HG03575 (cell line): Measurements from ENCODE around the gene PRAMEF27.
"Not testable (repeated sequence)": the region's sequence is repeated elsewhere in the genome, so short reads cannot be mapped to it uniquely, and the experiment has no call there.

Experiments used
- ATAC-seq: cut with Tn5 transposase; IDR thresholded peaks from one replicate; pipeline ENCODE4 v1.9.1; 2021; ENCODE audit not compliant: unreplicated experiment, insufficient number of reproducible peaks, low FRiP score; ENCODE audit errors: extremely low read depth

PRAMEF27 gene

GRCh38 chr1:13056475-13056874, at the start of gene PRAMEF27:
TSS of gene PRAMEF27 (minus strand) at chr1:13056575. CDS start at chr1:13053659, 2,916 bp downstream.
- not testable (repeated sequence) for ATAC-seq

DNA sequence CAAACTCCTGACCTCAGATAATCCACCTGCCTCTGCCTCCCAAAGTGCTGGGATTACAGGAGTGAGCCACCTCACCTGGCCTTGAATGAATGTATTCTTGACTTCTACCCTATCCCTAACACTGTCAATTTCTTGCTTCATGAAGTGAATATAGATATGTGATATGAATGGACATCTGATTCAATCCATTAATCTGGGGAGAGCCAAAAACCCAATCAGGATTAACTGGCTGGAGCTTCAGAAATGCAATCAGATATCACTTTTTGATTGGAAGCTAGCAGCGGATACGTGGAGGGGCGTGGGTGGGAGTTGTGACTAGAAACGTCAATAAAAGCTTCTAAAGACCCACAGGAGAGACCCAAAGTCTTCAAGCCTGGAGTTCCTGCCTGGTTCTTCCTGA, 14.1 kb upstream of the PRAMEF27 start, which contains the start of gene PRAMEF25:
TSS of gene PRAMEF25 (plus strand) at position 301 of the 400 bp plus-strand sequence. CDS start 2,920 bp downstream, outside the sequence.
- ATAC-seq = not testable (repeated sequence)

- ATAC-seq = not testable (repeated sequence)
These were observed 36.5 kb downstream of the PRAMEF27 start for GRCh38 chr1:13019846-13020245.

DNA sequence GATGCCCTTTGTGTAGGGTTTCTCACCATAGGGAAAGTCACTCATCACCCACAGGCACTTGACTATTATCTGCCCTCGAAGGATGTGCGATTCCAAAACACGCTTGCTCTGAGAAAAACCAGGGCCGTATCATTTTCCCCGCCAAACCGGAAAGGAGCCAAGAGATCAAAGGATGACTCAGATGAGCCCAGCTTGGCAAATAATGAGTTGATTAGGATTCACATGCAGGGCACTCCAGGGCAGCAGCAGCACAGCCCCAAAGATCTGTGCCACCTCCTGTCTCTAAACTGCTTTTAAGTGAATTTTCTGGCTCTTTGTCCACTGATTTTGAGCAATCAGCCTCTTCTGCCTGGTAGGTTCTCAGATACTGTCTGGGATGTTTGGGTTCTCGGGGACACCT, 44.4 kb downstream of the PRAMEF27 start:
- not testable (repeated sequence) for ATAC-seq

DNA sequence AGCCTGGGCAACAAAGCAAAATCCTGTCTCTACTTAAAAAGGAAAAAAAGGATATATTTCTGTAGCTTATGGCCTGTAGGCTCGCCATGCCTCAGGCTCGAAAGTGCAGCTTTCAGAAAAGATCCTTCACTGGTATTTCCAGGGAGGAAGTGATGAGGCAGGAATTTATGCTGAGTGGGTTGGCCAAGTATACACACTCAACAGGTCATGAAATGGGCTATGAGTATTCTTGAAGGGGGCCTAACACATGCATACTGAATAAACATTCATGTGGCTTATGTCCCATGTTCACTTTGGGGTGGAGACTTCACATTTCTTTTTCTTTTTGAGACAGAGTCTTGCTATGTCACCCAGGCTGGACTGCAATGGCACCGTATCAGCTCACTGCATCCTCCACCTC, 47.0 kb downstream of the PRAMEF27 start:
- not testable (repeated sequence) for ATAC-seq

- ATAC-seq = not testable (repeated sequence)
These were observed 50.6 kb downstream of the PRAMEF27 start for GRCh38 chr1:13005732-13006131.
